T follicular helper cell (primary cell): ENCODE results near the gene ABLIM1.

Experiments
- DNase-seq: peaks from one replicate; pipeline ENCODE4 v3.0.0-alpha.2; 2020; ENCODE audit warnings: low read depth

Gene ABLIM1

DNA sequence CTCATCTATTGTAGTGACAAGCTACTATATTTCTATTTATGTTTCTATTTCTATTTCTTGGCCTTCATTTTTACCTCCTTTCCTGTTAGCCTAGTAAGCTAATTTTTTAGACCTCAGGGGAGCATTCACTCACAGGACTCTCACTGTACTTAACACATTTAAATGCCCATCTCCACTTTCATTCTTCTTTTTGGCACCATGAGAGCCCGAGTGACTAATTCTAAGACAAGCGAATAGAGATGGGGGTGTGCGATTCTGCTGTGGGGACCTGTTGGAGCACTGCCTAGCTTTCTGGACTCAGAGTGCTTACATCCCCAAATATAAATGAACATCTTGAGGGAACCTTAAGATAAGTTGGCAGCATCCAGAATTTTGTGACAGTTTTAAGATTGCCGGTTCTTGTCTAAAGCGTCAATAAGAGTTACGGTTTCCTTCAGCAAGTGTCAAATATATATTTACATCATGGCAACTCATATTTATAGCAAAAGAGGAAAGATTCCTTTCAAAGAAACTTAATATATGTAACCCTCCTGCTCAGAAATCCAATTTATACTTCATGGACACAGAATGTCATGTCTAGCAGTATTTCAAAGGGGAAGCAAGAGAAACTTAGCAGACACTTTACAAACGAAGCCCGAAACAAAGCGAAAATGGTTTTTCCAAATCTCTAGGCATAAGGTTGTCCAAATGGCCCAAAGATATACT lies 199.7 kb downstream of the ABLIM1 start:
- DNase-seq = no peak

GRCh38 chr10:114453576-114453975 lies 204.5 kb downstream of the ABLIM1 start:
- no peak for DNase-seq

DNA sequence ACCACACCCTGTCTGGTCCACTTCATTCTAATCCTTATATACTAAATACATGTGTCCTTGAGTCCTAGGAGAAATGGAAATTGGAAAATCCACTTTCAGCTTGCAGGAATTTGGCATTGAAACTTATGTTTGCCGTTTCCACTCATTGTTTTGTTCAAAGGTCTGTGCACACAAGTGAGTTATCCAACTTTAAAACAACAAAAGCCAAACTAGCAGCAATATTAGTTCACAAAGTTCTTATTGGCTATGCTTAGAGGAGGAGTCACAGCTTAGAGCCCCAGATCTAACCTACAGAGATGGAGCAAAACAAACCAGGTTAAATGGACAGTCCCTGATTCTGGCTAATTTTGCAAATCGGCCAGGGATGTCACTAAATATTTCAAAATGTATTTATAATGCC lies 209.2 kb downstream of the ABLIM1 start:
- no peak for DNase-seq

DNA sequence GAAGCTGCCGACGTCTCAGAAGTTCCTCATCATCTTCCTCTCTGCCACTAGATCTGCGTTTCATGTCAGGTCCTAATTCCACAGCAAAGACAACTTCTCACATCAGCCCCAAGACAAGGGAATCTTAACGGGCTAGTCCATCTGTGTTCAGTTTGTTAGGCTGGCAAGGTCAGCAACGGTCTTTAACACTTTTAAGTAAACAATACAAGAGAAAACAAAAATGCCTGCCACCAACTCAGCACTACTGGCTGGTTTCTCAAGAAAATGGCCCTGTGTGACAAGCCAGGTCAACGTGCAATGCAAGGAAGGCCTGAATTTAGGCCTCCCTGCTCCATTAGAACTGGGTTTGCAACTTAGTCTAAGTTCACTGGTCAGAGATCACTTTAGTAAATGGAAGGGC lies 212.7 kb downstream of the ABLIM1 start:
- DNase-seq = no peak

DNA sequence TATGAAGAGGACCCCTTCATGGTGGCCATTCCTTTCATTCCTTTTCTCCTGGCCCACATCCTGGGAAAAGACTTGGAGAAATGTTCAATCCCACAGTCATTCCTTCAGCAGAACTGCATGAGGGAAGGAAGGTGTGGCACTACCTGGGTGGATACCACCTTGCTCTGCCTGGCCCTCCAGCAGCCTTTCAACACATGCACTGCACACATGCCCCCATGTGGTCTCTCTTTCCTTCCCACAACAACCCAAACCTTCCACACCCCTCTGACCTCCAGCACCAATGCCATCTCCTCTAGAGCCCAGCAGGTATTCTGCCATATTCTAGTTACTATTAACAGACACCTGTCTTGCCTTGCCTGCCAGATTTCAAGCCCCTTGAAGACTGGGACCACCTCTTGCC lies 213.3 kb downstream of the ABLIM1 start:
- no peak for DNase-seq

GRCh38 chr10:114442091-114442630 lies 215.9 kb downstream of the ABLIM1 start:
- no peak for DNase-seq

DNA sequence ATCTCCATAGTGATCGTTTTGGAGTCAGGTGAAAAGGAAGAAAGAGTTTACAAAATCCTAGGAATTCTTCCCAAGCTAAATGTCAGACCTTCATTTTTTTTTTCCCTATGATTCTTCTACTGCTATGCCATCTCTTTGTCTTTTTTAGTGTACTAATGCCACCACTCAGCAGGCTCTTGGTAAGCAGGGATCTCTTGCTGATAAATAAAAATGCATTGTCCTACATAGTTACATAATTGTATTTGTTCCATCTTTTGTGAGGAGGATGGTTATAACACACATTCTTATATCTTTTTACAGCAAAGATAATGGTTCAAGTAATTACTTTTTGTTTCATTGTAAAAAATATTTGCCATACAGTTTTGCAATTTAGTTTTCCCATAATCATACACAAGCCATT lies 217.0 kb downstream of the ABLIM1 start:
- no peak for DNase-seq

DNA sequence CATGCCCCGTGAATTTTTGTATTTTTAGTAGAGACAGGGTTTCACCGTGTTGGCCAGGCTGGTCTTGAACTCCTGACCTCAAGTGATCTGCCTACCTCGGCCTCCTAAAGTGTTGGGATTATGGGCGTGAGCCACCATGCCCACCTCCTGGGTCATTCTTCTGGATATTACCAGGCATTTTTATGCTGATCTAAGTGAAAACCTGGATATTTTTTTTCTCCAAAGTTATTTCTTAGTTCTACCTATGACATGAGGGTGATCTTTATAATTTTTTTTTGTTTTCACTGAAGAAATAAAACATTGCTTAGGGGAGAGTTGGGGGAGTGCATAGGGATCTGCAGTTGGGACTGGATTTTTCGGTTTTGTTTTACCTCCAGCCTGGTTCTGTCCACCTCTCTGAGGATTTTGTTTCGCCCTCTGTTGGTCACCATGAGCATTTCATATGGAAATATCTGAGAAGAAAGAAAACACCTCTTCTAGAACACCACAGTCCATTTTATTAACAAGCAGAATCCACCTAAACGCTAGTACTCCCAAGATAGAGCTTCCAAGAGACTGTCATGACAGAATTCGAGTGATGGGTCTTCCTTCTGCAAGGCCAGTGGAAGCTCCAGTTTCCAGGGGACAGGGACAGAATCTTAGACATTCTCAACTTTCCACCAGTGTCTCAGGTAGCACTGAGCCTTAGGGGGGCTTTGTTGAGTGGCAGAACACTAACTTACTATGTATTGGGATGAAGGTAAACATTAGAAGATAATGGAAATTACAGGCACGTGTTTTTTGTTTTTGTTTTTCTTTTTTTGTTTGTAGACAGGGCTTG lies 220.4 kb downstream of the ABLIM1 start:
- DNase-seq = no peak

GRCh38 chr10:114436941-114437340 lies 221.1 kb downstream of the ABLIM1 start:
- no peak for DNase-seq

DNA sequence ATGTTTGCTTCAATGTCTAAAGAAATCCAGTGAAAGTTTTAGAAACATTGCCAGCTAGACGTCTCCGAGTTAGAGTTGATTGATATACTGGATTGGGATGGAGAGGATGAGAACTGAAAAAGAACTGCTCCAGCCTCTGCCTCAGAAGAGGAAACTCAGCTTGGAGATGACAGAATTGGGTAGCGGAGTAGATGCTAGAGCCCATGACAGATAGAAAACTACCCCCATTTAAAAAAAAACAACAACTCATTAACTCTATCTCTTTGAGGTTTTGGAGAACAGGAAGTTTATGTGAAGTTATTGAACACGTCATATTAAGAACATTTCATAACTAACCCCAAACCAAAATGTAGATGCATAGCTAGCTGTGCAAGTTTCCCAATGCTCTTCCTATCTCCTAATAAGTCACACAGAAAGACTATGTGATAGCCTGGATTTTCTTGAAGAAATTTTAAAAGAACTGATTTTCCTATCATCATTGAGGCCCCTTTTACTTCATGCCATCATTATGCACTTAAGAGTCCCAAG lies 225.4 kb downstream of the ABLIM1 start:
- no peak for DNase-seq

GRCh38 chr10:114431414-114432135 lies 226.5 kb downstream of the ABLIM1 start:
- DNase-seq = no peak

GRCh38 chr10:114430688-114431413 lies 227.2 kb downstream of the ABLIM1 start:
- no peak for DNase-seq

- DNase-seq = no peak
Measured at GRCh38 chr10:114429581-114430335, 228.3 kb downstream of the ABLIM1 start.

DNA sequence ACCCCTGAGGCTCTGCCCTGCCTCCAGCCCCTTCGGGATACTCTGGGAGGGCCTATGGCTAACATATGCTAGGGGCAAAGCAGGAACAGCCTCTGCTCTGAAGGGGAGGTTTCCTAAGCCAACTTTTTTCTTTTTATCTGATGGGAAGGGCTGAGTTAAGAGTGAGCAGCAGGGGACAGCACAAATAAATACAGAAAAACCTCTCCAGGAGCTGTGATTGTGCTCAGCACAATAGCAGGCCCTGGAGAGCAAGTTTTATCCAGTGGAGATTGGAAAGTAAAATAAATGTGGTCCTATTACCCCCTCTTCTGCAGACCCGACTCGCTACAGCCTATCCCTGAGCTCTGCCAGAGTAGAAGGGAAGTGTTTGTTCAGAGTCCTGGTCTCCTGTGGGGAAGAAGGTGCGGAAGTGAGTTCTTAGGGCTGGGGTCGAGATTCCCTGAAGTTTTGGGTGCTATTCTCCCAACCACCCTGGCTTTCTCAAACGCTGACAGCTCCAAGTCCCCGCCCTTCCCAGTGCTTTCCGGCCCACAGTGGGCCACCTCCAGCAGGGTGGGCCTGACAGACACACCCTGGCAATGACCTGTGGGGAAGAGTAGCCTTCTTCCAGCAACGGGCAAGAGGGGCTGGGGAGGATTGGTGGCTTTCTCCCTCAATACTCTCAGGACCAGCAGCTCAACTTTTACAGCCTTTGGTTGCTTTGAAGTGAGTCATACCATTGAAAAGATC lies 230.8 kb downstream of the ABLIM1 start:
- no peak for DNase-seq

- DNase-seq = no peak
Measured at GRCh38 chr10:114426476-114426875, 231.6 kb downstream of the ABLIM1 start.

DNA sequence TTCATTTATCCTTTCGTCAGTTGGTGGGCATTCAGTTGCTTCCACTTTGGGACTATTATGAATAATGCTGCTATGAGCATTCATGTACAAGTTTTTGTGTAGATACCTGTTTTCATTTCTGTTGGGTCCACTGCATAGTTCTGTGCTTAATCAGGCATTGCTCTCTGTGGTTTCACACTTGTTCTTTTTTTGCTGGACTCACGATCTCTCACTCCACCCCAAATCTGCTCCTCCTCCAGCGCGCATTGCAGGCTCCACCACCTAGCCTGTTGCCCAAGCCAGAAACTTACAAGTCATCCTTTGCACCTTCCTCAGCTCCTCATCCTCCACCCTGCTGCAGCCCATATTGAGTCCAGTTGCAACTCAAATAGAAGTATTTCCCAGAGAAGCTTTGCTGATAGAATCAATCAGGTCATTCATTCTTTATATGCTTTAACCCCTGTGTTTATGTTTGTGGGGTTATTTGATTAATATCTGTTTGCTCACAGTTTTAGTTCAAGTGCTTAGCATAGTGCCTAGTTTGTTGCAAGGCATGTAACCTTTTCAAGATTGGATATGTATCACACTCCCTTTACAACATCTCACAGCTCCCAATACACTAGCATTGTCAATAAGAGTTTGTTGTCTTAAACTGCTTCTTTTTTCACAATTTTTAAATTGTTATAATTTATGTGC lies 237.1 kb downstream of the ABLIM1 start:
- DNase-seq = no peak

DNA sequence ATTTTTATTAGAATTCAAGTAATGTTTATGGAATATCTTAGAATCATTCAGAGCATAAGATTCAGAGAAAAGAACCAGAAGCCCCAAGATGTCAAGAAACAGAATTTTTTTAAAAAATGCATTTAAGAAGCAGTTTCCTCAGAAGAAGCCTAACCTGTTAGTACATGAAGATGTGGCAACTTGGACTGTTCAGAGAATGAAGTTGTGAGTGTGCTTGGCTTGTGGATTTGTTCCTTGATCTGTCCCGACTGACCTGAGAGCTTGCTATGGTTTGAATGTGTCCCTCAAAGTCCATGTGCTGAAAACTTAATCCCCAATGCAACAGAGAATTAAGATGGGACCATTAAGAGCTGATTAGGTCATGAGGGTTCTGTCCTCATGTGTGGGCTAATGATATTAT lies 240.0 kb downstream of the ABLIM1 start:
- no peak for DNase-seq

DNA sequence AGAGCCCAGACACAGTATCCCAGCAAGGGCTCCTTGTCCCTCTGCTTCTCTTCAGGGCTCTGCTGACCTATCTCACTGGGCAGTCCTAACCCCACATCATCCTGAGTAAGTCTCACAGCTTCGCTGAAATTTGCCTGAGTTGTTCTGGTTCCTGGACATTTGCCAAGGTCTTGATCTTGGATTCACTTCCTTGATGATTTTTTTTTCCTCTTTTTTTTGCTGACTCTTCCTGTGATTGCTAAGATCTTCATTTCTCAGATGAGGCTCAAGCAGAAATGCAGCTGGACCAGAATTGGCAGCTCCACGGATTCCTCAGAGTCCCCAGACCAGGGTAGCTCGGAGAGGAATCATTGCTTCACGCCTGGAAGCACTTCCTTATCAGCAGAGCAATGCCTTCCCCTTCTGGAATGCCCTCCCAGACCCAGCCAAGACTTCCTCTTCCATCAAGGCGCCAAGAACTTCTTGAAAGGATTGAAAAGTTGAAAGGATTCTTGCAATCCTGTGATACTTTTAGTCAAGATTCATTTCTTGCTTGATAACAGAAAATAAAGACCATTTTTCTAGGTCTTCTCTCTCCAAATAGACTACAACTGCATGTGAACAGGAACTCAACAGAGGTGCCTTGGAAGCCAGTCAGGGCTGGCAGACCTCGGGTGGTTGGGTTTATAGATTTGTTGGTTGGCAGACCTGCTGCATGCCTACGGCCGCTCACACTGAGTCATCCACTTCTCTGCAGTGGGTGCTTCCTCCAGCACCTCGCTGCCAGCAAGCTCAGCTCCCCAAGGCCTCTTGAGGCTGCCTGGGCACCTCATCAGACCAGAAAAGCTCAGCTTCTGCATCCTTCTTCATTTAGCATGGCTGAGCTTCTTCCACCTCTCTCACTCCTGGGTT lies 244.9 kb downstream of the ABLIM1 start:
- DNase-seq = no peak
